H1 (cell line): ENCODE data around the gene DCPS. TPM values are rescaled to one million over a fixed set of nuclear protein-coding genes. Genes with fewer than 3 reads are reported as not detected.

ENCODE experiments used
- CTCF ChIA-PET: fragments of 300-600 bp; sonication (Branson Sonifier 250); formaldehyde crosslinking; loops from one replicate; lab custom pipeline; 2021; ENCODE audit not compliant: partially characterized antibody; lab: Charles Lee
- POLR2A ChIA-PET: fragments of 300-600 bp; sonication (Branson Sonifier 250); formaldehyde crosslinking; loops from one replicate; lab custom pipeline; 2021; ENCODE audit warnings: inconsistent platforms; ENCODE audit not compliant: partially characterized antibody; lab: Charles Lee
- DNase-seq, 2 experiments: peaks; one replicate each; pipeline versions ENCODE4 v3.0.0 to v3.0.0-alpha.2; 2010 to 2022; ENCODE audit warnings: low spot score in 2 of 2, low read depth in 1 of 2, mixed read lengths in 1 of 2
- FAIRE-seq: peaks from 2 replicates; lab custom pipeline; 2011; peaks lifted over from hg19 to GRCh38; lab: Jason Lieb, UNC
- H2AFZ ChIP-seq: 2 replicates; pipeline ENCODE4 v1.8.1; 2012; ENCODE audit warnings: low read length, inconsistent platforms
- H2AK5ac ChIP-seq: 2 replicates; pipeline ENCODE4 v1.6.1; 2013; ENCODE audit warnings: low read depth, low read length
- H2BK120ac ChIP-seq: replicated peaks from 2 replicates; pipeline ENCODE3; 2013; ENCODE audit warnings: low read depth, low read length, inconsistent platforms
- H2BK12ac ChIP-seq: 2 replicates; pipeline ENCODE4 v1.6.1; 2013; ENCODE audit warnings: low read depth, low read length
- H2BK15ac ChIP-seq: 2 replicates; pipeline ENCODE4 v1.6.1; 2013; ENCODE audit warnings: low read length
- H2BK20ac ChIP-seq: 2 replicates; pipeline ENCODE4 v1.6.1; 2013; ENCODE audit warnings: low read length
- H2BK5ac ChIP-seq: 2 replicates; pipeline ENCODE4 v1.6.1; 2013; ENCODE audit warnings: low read depth, low read length
- H3K14ac ChIP-seq: 2 replicates; pipeline ENCODE4 v1.6.1; 2013; ENCODE audit warnings: inconsistent platforms; ENCODE audit not compliant: insufficient read length
- H3K18ac ChIP-seq: 2 replicates; pipeline ENCODE4 v1.6.1; 2013; ENCODE audit warnings: low read length; ENCODE audit errors: extremely low read depth
- H3K23ac ChIP-seq: 2 replicates; pipeline ENCODE4 v1.6.1; 2013; ENCODE audit warnings: inconsistent platforms; ENCODE audit not compliant: insufficient read length
- H3K23me2 ChIP-seq: 2 replicates; pipeline ENCODE4 v1.6.1; 2013; ENCODE audit warnings: low read depth, low read length
- H3K27ac ChIP-seq: 2 replicates; pipeline ENCODE4 v1.6.1; 2011; ENCODE audit warnings: low read depth, low read length, inconsistent platforms
- H3K27me3 ChIP-seq, 4 experiments: replicated peaks in 1 of 4; 1 replicate in 1 of 4; 2 replicates in 3 of 4; pipeline versions ENCODE4 v1.6.1 to v1.8.1; 2011 to 2013; ENCODE audit warnings: low read length in 3 of 4, mild to moderate bottlenecking in 3 of 4, inconsistent platforms in 2 of 4, mixed read lengths in 2 of 4, moderate library complexity in 1 of 4; ENCODE audit not compliant: control insufficient read depth in 3 of 4, insufficient read depth in 3 of 4; ENCODE audit errors: extremely low read depth in 1 of 4
- H3K36me3 ChIP-seq, 4 experiments: 2 replicates each; pipeline versions ENCODE4 v1.6.1 to v1.8.1; 2011 to 2013; ENCODE audit warnings: mild to moderate bottlenecking in 4 of 4, low read length in 3 of 4, moderate library complexity in 2 of 4, control low read depth in 1 of 4, inconsistent platforms in 1 of 4; ENCODE audit not compliant: insufficient read depth in 4 of 4, control insufficient read depth in 2 of 4
- H3K4ac ChIP-seq: replicated peaks from 2 replicates; pipeline ENCODE3; 2013; ENCODE audit warnings: low read length, low read depth, mixed read lengths, inconsistent platforms; ENCODE audit not compliant: insufficient read length
- H3K4me1 ChIP-seq, 4 experiments: replicated peaks in 1 of 4; 1 replicate in 1 of 4; 2 replicates in 3 of 4; pipeline versions ENCODE4 v1.6.1 to v1.8.1; 2011 to 2013; ENCODE audit warnings: low read length in 3 of 4, inconsistent platforms in 2 of 4, mixed read lengths in 1 of 4; ENCODE audit not compliant: insufficient read depth in 4 of 4, control insufficient read depth in 3 of 4
- H3K4me2 ChIP-seq, 2 experiments: 2 replicates each; pipeline versions ENCODE4 v1.6.1 to v1.8.1; 2011 to 2013; ENCODE audit warnings: low read depth in 2 of 2, low read length in 2 of 2, control low read depth in 1 of 2, inconsistent platforms in 1 of 2, mild to moderate bottlenecking in 1 of 2; ENCODE audit not compliant: insufficient read depth in 1 of 2
- H3K4me3 ChIP-seq, 4 experiments: fragments of 200-600, 300-600 bp in 1 of 4; sonication (generic), shearing (Covaris generic), sonication (Bioruptor Twin) in 1 of 4; 2 replicates each; pipeline versions ENCODE4 v1.5.1 to v1.8.1; 2011 to 2016; ENCODE audit warnings: low read length in 4 of 4, low read depth in 3 of 4, control low read depth in 2 of 4, inconsistent platforms in 2 of 4, mild to moderate bottlenecking in 2 of 4, mixed read lengths in 1 of 4, moderate library complexity in 1 of 4; ENCODE audit not compliant: insufficient read depth in 2 of 4; ENCODE audit errors: extremely low read depth in 1 of 4
- H3K56ac ChIP-seq: replicated peaks from 2 replicates; pipeline ENCODE3; 2013; ENCODE audit warnings: low read depth, mild to moderate bottlenecking, mixed read lengths, low read length, inconsistent platforms; ENCODE audit not compliant: insufficient read length
- H3K79me1 ChIP-seq: 2 replicates; pipeline ENCODE4 v1.6.1; 2013; ENCODE audit warnings: low read depth, low read length, control low read depth
- H3K79me2 ChIP-seq, 2 experiments: 2 replicates each; pipeline versions ENCODE4 v1.6.1 to v1.8.1; 2012 to 2013; ENCODE audit warnings: low read length in 2 of 2, mild to moderate bottlenecking in 2 of 2, inconsistent platforms in 1 of 2; ENCODE audit not compliant: insufficient read depth in 2 of 2, control insufficient read depth in 1 of 2
- H3K9ac ChIP-seq, 4 experiments: replicated peaks in 1 of 4; 1 replicate in 1 of 4; 2 replicates in 3 of 4; pipeline versions ENCODE4 v1.6.1 to v1.8.1; 2011 to 2013; ENCODE audit warnings: low read depth in 3 of 4, low read length in 3 of 4, control low read depth in 2 of 4, mild to moderate bottlenecking in 2 of 4, moderate library complexity in 2 of 4, inconsistent platforms in 1 of 4; ENCODE audit errors: extremely low read depth in 1 of 4
- H3K9me3 ChIP-seq, 2 experiments: 2 replicates each; pipeline versions ENCODE4 v1.6.1 to v1.8.1; 2012 to 2013; ENCODE audit warnings: mild to moderate bottlenecking in 2 of 2, moderate library complexity in 2 of 2, control low read depth in 1 of 2, inconsistent platforms in 1 of 2, low read depth in 1 of 2, low read length in 1 of 2, mixed read lengths in 1 of 2; ENCODE audit not compliant: insufficient read depth in 2 of 2
- H4K20me1 ChIP-seq, 2 experiments: replicated peaks in 1 of 2; 2 replicates each; pipeline versions ENCODE3 to v1.8.1; 2011 to 2013; ENCODE audit warnings: inconsistent platforms in 2 of 2, low read length in 2 of 2, mild to moderate bottlenecking in 1 of 2; ENCODE audit not compliant: insufficient read depth in 2 of 2, control insufficient read depth in 1 of 2
- H4K5ac ChIP-seq: 2 replicates; pipeline ENCODE4 v1.6.1; 2013; ENCODE audit warnings: low read length, low read depth, mixed read lengths, inconsistent platforms; ENCODE audit not compliant: insufficient read length
- H4K8ac ChIP-seq: 2 replicates; pipeline ENCODE4 v1.8.0; 2013; ENCODE audit warnings: mild to moderate bottlenecking, moderate library complexity, low read length, inconsistent platforms; ENCODE audit not compliant: insufficient read depth; ENCODE audit errors: extremely low read depth
- H4K91ac ChIP-seq: replicated peaks from 2 replicates; pipeline ENCODE3; 2013; ENCODE audit warnings: low read length, mixed read lengths, inconsistent platforms; ENCODE audit not compliant: insufficient read length
- CBX5 ChIP-seq: fragments of 300-800, 300-1000 bp; sonication (generic); IDR thresholded peaks from 2 replicates; pipeline ENCODE4 v1.7.1; 2016; ENCODE audit warnings: antibody characterized with exemption, low read length, low read depth
- E2F6 ChIP-seq: IDR thresholded peaks from 2 replicates; pipeline ENCODE4 v1.6.1; 2012; ENCODE audit warnings: inconsistent platforms
- FOSL1 ChIP-seq: IDR thresholded peaks from 2 replicates; pipeline ENCODE4 v1.6.1; 2011; ENCODE audit warnings: mild to moderate bottlenecking, low read depth, low read length, moderate library complexity; ENCODE audit not compliant: insufficient read depth
- NANOG ChIP-seq: IDR thresholded peaks from 2 replicates; pipeline ENCODE4 v1.6.1; 2011; ENCODE audit warnings: low read length, low read depth, mild to moderate bottlenecking, inconsistent platforms; ENCODE audit not compliant: insufficient read depth, poor library complexity, severe bottlenecking
- SP1 ChIP-seq: IDR thresholded peaks from 2 replicates; pipeline ENCODE4 v1.6.1; 2011; ENCODE audit warnings: low read depth, low read length
- WGBS, 2 experiments: shearing (Covaris generic) in 1 of 2; methylation state at CpG; one replicate each; pipeline versions ENCODE4 v1.1.6 to v1.1.7; 2013 to 2015; ENCODE audit warnings: low lambda C conversion rate in 2 of 2, mixed read lengths in 2 of 2, inconsistent platforms in 1 of 2, low coverage in 1 of 2, missing lambda C conversion rate in 1 of 2; ENCODE audit not compliant: insufficient replicate concordance in 2 of 2, insufficient coverage in 1 of 2, insufficient read length in 1 of 2; ENCODE audit errors: extremely low coverage in 1 of 2, missing lambda C conversion rate in 1 of 2; 5-methylcytosine and 5-hydroxymethylcytosine counted together
- polyA plus RNA-seq, 7 experiments: library from polyadenylated mRNA; depleted of rRNA in 3 of 7; stranded (reverse) in 5 of 7; unstranded in 2 of 7; fragments of >200 nt in 5 of 7; fragments of 200-250 nt in 2 of 7; gene quantifications; 1 replicate in 5 of 7; 2 replicates in 1 of 7; 4 replicates in 1 of 7; pipeline versions ENCODE4 v1.2.1 to v1.2.3, GENCODE V29; 2011 to 2013; ENCODE audit warnings: missing spikeins in 2 of 7, mixed read lengths in 2 of 7
- total RNA-seq: library from RNA; stranded (reverse); fragmentation: NEBNext Ultra II Directional; extraction: Animal tissue kit (Norgen Biotek cat#: 25700); gene quantifications from 2 replicates; pipeline ENCODE4 v1.2.1, GENCODE V29; 2021

Gene DCPS
- total and polyA plus RNA-seq, 2 of the 8 experiments (the other 6 are each of a cell fraction or from before 2014, with no cell fraction given) = 24.6 to 55.2 TPM

- ChIA-PET POLR2A (interaction anchor here (0.7 to 1.4 kb wide), 3 partner anchors 8 to 24 kb away, joined by 3 to 6 read pairs (median 5); partner anchors contain the start of gene ST3GAL4), CTCF (interaction anchor here (1.4 to 1.5 kb wide), 4 partner anchors 9 to 53 kb away, joined by 3 to 7 read pairs (median 4); no protein-coding TSS in a partner anchor)
- Histone ChIP-seq H3K4me1 (peaks cover 0 to 31% (median 5%) of the 10 kb centered on the region in 4 experiments; a peak in 5 of 7 replicates), H3K14ac (no peak overlapping the region), H3K36me3 (no peaks in the 10 kb centered on the region), H3K23ac (no peak overlapping the region), H3K9ac (no peak overlapping the region), H2BK120ac (no peak overlapping the region), H2BK20ac (no peak overlapping the region), H3K9me3 (no peaks in the 10 kb centered on the region), H3K79me1 (peaks cover 3% of the 10 kb centered on the region), H3K27me3 (no peaks in the 10 kb centered on the region), H2AFZ (no peak overlapping the region), H3K18ac (no peak overlapping the region), H4K5ac (no peak overlapping the region), H3K4me2 (no peak overlapping the region), H3K56ac (no peak overlapping the region), H3K23me2 (no peaks in the 10 kb centered on the region), H2BK12ac (no peak overlapping the region), H3K79me2 (peaks cover 2 to 6% of the 10 kb centered on the region in 2 experiments; a peak in 2 of 4 replicates), H3K4me3 (no peak overlapping the region), H2AK5ac (no peak overlapping the region), H3K4ac (no peak overlapping the region), H2BK5ac (no peak overlapping the region), H3K27ac (no peak overlapping the region), H4K8ac (no peak overlapping the region), H4K20me1 (no peaks in the 10 kb centered on the region), H2BK15ac (no peak overlapping the region), H4K91ac (no peak overlapping the region)
- 84% methylated on average over 10 of the region's 10 CpGs; no CpG with 5 or more reads in 1 of the 2 experiments for WGBS, 2 experiments
- TF ChIP-seq CBX5 = no peak
- no peak for TF ChIP-seq FOSL1
- TF ChIP-seq NANOG = no peak
- TF ChIP-seq SP1 = no peak
- no peak for TF ChIP-seq E2F6
- DNase-seq (peak in 1 of 2 experiments; percentile 43), FAIRE-seq (no peak)
These were observed 59.9 kb downstream of the DCPS start for GRCh38 chr11:126363706-126364248.
